SK-N-SH (cell line): ENCODE measurements around the gene RASGRF2.

Experiments used
- EZH2phosphoT487 ChIP-seq: fragments of 200-600 bp; sonication (generic); IDR thresholded peaks from 2 replicates; pipeline ENCODE4 v1.6.1; 2017; ENCODE audit warnings: low read depth, mixed run types, mild to moderate bottlenecking, antibody characterized with exemption, moderate library complexity, borderline replicate concordance
- MEF2A ChIP-seq: IDR thresholded peaks from 2 replicates; pipeline ENCODE4 v1.4.0; 2012; ENCODE audit warnings: low read depth, borderline replicate concordance
- NRF1 ChIP-seq: IDR thresholded peaks from 2 replicates; pipeline ENCODE4 v1.6.1; 2012; ENCODE audit warnings: low read depth, mild to moderate bottlenecking, low read length
- POLR2AphosphoS5 ChIP-seq: IDR thresholded peaks from 2 replicates; pipeline ENCODE4 v1.6.1; 2012; ENCODE audit warnings: low read depth, low read length
- RCOR1 ChIP-seq: fragments of 150-350 bp; IDR thresholded peaks from 2 replicates; pipeline ENCODE4 v1.6.1; 2017; ENCODE audit warnings: antibody characterized with exemption, low read length

GRCh38 chr5:81246697-81247096 is 286.5 kb downstream of the RASGRF2 start:
- TF ChIP-seq NRF1 (no peak), EZH2phosphoT487 (no peak), POLR2AphosphoS5 (no peak), MEF2A (no peak), RCOR1 (no peak)
